A549 (cell line): ENCODE results near the gene RTKN2. TPM values are rescaled to one million over a fixed set of nuclear protein-coding genes. Genes with fewer than 3 reads are reported as not detected.

Experiments
- ATAC-seq, 2 experiments: fragments of 200-7000 bp in 1 of 2; fragments of >200 bp in 1 of 2; cut with Nextera tagmentation in 1 of 2; cut with Tn5 transposase in 1 of 2; 3 replicates each; pipeline versions ENCODE4 v1.8.0 to v1.9.1; 2018 to 2020; ENCODE audit warnings: mild to moderate bottlenecking in 1 of 2, moderate library complexity in 1 of 2
- CTCF ChIA-PET: fragments of 300-600 bp; sonication (Branson Sonifier 250); formaldehyde crosslinking; extraction: SDS; loops from one replicate; lab custom pipeline; 2021; ENCODE audit warnings: antibody characterized with exemption, inconsistent platforms; lab: Yijun Ruan, JAX
- POLR2A ChIA-PET: fragments of 350-600 bp; formaldehyde crosslinking; extraction: SDS; loops from one replicate; lab custom pipeline; 2021; ENCODE audit warnings: antibody characterized with exemption, inconsistent platforms; lab: Yijun Ruan, JAX
- DNase-seq, 2 experiments: peaks; one replicate each; pipeline versions ENCODE4 v3.0.0 to v3.0.0-alpha.2; 2011 to 2016; ENCODE audit warnings: low read depth in 1 of 2, low spot score in 1 of 2
- FAIRE-seq: peaks from 2 replicates; lab custom pipeline; 2011; peaks lifted over from hg19 to GRCh38; lab: Jason Lieb, UNC
- H3K27ac ChIP-seq, 2 experiments: fragments of >200 bp; sonication (Bioruptor Twin); formaldehyde crosslinking; 3 replicates each; pipeline ENCODE4 v1.5.1; 2016 to 2017
- H3K4me1 ChIP-seq: fragments of >200 bp; sonication (Bioruptor Twin); formaldehyde crosslinking; 3 replicates; pipeline ENCODE4 v1.6.1; 2016
- H3K4me2 ChIP-seq: fragments of >200 bp; sonication (Bioruptor Twin); formaldehyde crosslinking; 3 replicates; pipeline ENCODE4 v1.6.1; 2016
- H3K4me3 ChIP-seq: fragments of >200 bp; sonication (Bioruptor Twin); formaldehyde crosslinking; 3 replicates; pipeline ENCODE4 v1.5.1; 2016
- H3K9me3 ChIP-seq: fragments of >200 bp; sonication (Bioruptor Twin); formaldehyde crosslinking; 3 replicates; pipeline ENCODE4 v1.6.1; 2016
- ATOH8 ChIP-seq: fragments of 250-450 bp; sonication (Bioruptor Pico); IDR thresholded peaks from 2 replicates; pipeline ENCODE4 v1.5.0; 2020; ENCODE audit warnings: low read depth, mild to moderate bottlenecking, moderate library complexity
- CBX2 ChIP-seq: fragments of 200-600 bp; sonication (generic); IDR thresholded peaks from 2 replicates; pipeline ENCODE4 v1.6.1; 2016; ENCODE audit warnings: low read depth, mild to moderate bottlenecking, borderline replicate concordance
- CTCF ChIP-seq: fragments of >200 bp; sonication (Bioruptor Twin); formaldehyde crosslinking; IDR thresholded peaks from 3 replicates; pipeline ENCODE4 v1.5.1; 2016
- EHMT2 ChIP-seq: fragments of 200-600 bp; sonication (generic); IDR thresholded peaks from 2 replicates; pipeline ENCODE4 v1.6.1; 2016; ENCODE audit warnings: antibody characterized with exemption, low read depth, mild to moderate bottlenecking, moderate library complexity
- ELK1 ChIP-seq: fragments of 150-350 bp; IDR thresholded peaks from 2 replicates; pipeline ENCODE4 v1.6.1; 2014; ENCODE audit warnings: low read depth, mild to moderate bottlenecking, low read length
- HOXA7 ChIP-seq: fragments of 250-450 bp; sonication (Bioruptor Pico); IDR thresholded peaks from 2 replicates; pipeline ENCODE4 v1.5.0; 2020; ENCODE audit warnings: mild to moderate bottlenecking, moderate library complexity
- HOXB13 ChIP-seq: fragments of 250-450 bp; sonication (Bioruptor Pico); IDR thresholded peaks from 2 replicates; pipeline ENCODE4 v1.5.0; 2020; ENCODE audit warnings: low read depth, mild to moderate bottlenecking, moderate library complexity
- HOXB5 ChIP-seq: fragments of 250-450 bp; sonication (Bioruptor Pico); IDR thresholded peaks from 2 replicates; pipeline ENCODE4 v1.5.0; 2020; ENCODE audit warnings: mild to moderate bottlenecking, moderate library complexity
- KDM1A ChIP-seq: fragments of 200-600 bp; sonication (generic); IDR thresholded peaks from 2 replicates; pipeline ENCODE4 v1.6.1; 2016; ENCODE audit warnings: low read depth, mild to moderate bottlenecking
- MAFK ChIP-seq: fragments of 450-650 bp; IDR thresholded peaks from 2 replicates; pipeline ENCODE4 v1.6.1; 2014; ENCODE audit not compliant: partially characterized antibody
- MAZ ChIP-seq: fragments of 150-350 bp; IDR thresholded peaks from 2 replicates; pipeline ENCODE4 v1.6.1; 2014; ENCODE audit warnings: antibody characterized with exemption, low read depth, low read length, borderline replicate concordance
- NPAS2 ChIP-seq: fragments of 250-450 bp; sonication (Bioruptor Pico); IDR thresholded peaks from 2 replicates; pipeline ENCODE4 v1.8.0; 2022; ENCODE audit warnings: mild to moderate bottlenecking, moderate library complexity, borderline replicate concordance
- PHF8 ChIP-seq: fragments of 200-600 bp; sonication (generic); IDR thresholded peaks from 2 replicates; pipeline ENCODE4 v1.6.1; 2016; ENCODE audit warnings: low read depth, mild to moderate bottlenecking, antibody characterized with exemption, moderate library complexity, borderline replicate concordance
- POLR2A ChIP-seq: IDR thresholded peaks from 2 replicates; pipeline ENCODE4 v1.6.1; 2012; ENCODE audit warnings: mild to moderate bottlenecking, low read length
- POLR2AphosphoS2 ChIP-seq: conservative IDR thresholded peaks from 2 replicates; pipeline ENCODE4 v1.6.1; 2012; ENCODE audit warnings: low read length, improper control_type of control experiment, inconsistent platforms
- RAD21 ChIP-seq, 2 experiments: fragments of >200 bp in 1 of 2; sonication (Bioruptor Twin) in 1 of 2; formaldehyde crosslinking in 1 of 2; IDR thresholded peaks in 1 of 2; conservative IDR thresholded peaks in 1 of 2; 2 replicates in 1 of 2; 3 replicates in 1 of 2; pipeline ENCODE4 v1.6.1; 2012 to 2018; ENCODE audit warnings: inconsistent platforms in 1 of 2
- RCOR1 ChIP-seq: fragments of 150-350 bp; IDR thresholded peaks from 2 replicates; pipeline ENCODE4 v1.6.1; 2014; ENCODE audit warnings: antibody characterized with exemption, low read length, low read depth
- SMC3 ChIP-seq: fragments of >200 bp; sonication (Bioruptor Twin); formaldehyde crosslinking; IDR thresholded peaks from 3 replicates; pipeline ENCODE4 v1.6.1; 2018; ENCODE audit warnings: inconsistent platforms
- TFCP2L1 ChIP-seq: fragments of 250-450 bp; sonication (Bioruptor Pico); IDR thresholded peaks from 2 replicates; pipeline ENCODE4 v1.5.0; 2021; ENCODE audit warnings: mild to moderate bottlenecking
- ZC3H11A ChIP-seq: fragments of 450-650 bp; IDR thresholded peaks from 2 replicates; pipeline ENCODE4 v1.6.1; 2014; ENCODE audit warnings: antibody characterized with exemption, mild to moderate bottlenecking
- ZNF302 ChIP-seq: fragments of 250-450 bp; sonication (Bioruptor Pico); IDR thresholded peaks from 2 replicates; pipeline ENCODE4 v1.9.0; 2021; ENCODE audit warnings: inconsistent platforms, mild to moderate bottlenecking, moderate library complexity
- ZSCAN20 ChIP-seq: fragments of 250-450 bp; sonication (Bioruptor Pico); IDR thresholded peaks from 2 replicates; pipeline ENCODE4 v1.8.0; 2022; ENCODE audit warnings: mild to moderate bottlenecking, moderate library complexity
- WGBS: methylation state at CpG from one replicate; pipeline ENCODE4 v1.1.6; 2017; ENCODE audit errors: missing lambda C conversion rate; 5-methylcytosine and 5-hydroxymethylcytosine counted together
- polyA plus RNA-seq, 4 experiments: library from polyadenylated mRNA; depleted of rRNA in 3 of 4; stranded (reverse); fragments of >200 nt; fragmentation: RNase III in 1 of 4; extraction: RNeasy Plus Mini Kit Qiagen cat#74134 plus additional on column Dnase treatment in 1 of 4; gene quantifications; 2 replicates in 3 of 4; 3 replicates in 1 of 4; pipeline ENCODE4 v1.2.3, GENCODE V29; 2011 to 2017
- TF ChIP-seq, protein P1 (sequence below): IDR thresholded peaks from 2 replicates; pipeline ENCODE4 v1.6.1; 2012

Gene RTKN2
- polyA plus RNA-seq, 2 of the 4 experiments (the other 2 are of a cell fraction) = 1.8 to 2.4 TPM

DNA sequence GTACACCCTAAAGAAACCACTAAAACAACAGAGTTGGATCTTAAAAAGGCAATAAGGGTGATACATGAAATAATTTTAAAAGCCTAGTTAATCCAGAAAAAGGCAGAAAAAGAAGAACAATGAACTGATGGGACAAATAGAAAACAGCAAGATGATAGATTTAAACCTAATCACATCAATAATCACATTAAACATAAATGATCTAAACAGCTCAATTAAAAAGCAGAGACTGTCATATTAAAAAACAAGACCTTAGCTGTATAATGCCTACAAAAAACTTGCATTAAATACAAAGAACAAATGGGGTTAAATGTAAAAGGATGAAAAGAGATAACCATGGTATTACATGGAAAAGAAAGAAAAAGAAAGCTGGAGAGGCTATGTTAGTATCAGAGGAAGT, 96.2 kb downstream of the RTKN2 start:
- FAIRE-seq = no peak
- H3K27ac ChIP-seq = no peak overlapping the region
- H3K4me1 ChIP-seq = no peaks in the 10 kb centered on the region
- POLR2A ChIA-PET = no interaction called here
- CTCF ChIA-PET = interaction anchor here (1.2 kb wide), 1 partner anchor 10 kb away, joined by 3 read pairs; no protein-coding TSS in a partner anchor
- DNase-seq = no peak
- H3K9me3 ChIP-seq = peaks cover 18% of the 10 kb centered on the region
- no peak for TF ChIP-seq SMC3
- TF ChIP-seq EHMT2 = no peak
- TF ChIP-seq PHF8 = no peak
- TF ChIP-seq ZSCAN20 (CRISPR knock-in tag) = no peak
- no peak for TF ChIP-seq RAD21 (conservative IDR thresholded peaks at IDR 0.05 in 1 of 2, IDR thresholded peaks at IDR 0.05 in 1 of 2)
- no peak for TF ChIP-seq HOXB5
- no peak overlapping the region for H3K4me3 ChIP-seq
- no peak for ATAC-seq
- H3K4me2 ChIP-seq = no peak overlapping the region

GRCh38 chr10:62171791-62172190, 96.9 kb downstream of the RTKN2 start:
- H3K27ac ChIP-seq = no peak overlapping the region
- ATAC-seq = no peak
- no peak overlapping the region for H3K4me2 ChIP-seq
- H3K4me3 ChIP-seq = no peak overlapping the region
- 41% methylated on average over 2 of the region's 2 CpGs for WGBS
- TF ChIP-seq ELK1 (no peak), ZNF302 (no peak), ZC3H11A (no peak), MAFK (no peak), TFCP2L1 (no peak), RCOR1 (no peak), EHMT2 (no peak), HOXB13 (CRISPR knock-in tag) (no peak), POLR2AphosphoS2 (no peak), KDM1A (no peak), POLR2A (no peak), CTCF (no peak), MAZ (no peak), CBX2 (no peak), NPAS2 (CRISPR knock-in tag) (no peak), ATOH8 (no peak), HOXA7 (no peak)
- TF ChIP-seq, protein P1, sequence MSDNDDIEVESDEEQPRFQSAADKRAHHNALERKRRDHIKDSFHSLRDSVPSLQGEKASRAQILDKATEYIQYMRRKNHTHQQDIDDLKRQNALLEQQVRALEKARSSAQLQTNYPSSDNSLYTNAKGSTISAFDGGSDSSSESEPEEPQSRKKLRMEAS = no peak
- TF ChIP-seq, all 56 proteins: peak for 0
- POLR2A ChIA-PET = no interaction called here
- peaks cover 18% of the 10 kb centered on the region for H3K9me3 ChIP-seq
- FAIRE-seq = no peak
- CTCF ChIA-PET = interaction anchor here (1.2 kb wide), 1 partner anchor 10 kb away, joined by 3 read pairs; no protein-coding TSS in a partner anchor
- DNase-seq = no peak
- peaks cover 5% of the 10 kb centered on the region; the same call in 2 of the 3 replicates for H3K4me1 ChIP-seq
